ENCODE measurements around the gene PIK3CA.
"Not testable (repeated sequence)": the region's sequence is repeated elsewhere in the genome, so short reads cannot be mapped to it uniquely, and the experiment has no call there.

- not testable (repeated sequence) for TF ChIP-seq ZNF274 (IDR thresholded peaks at IDR 0.05; ENCODE audit: low read depth, low read length); SUZ12 (IDR thresholded peaks at IDR 0.05; ENCODE audit: extremely low read depth, insufficient read depth, insufficient read length)
Measured at GRCh38 chr3:179115444-179115843, 32.7 kb upstream of the PIK3CA start.

All from NT2/D1 (cell line).